Measurements from ENCODE around the gene LPO.

The LPO gene

GRCh38 chr17:58306131-58306951 lies 68.0 kb downstream of the LPO start:
- no peak for DNase-seq

GRCh38 chr17:58307468-58308172 lies 69.2 kb downstream of the LPO start:
- no peak for DNase-seq

- DNase-seq, result no peak
Measured at GRCh38 chr17:58308173-58308984, 70.0 kb downstream of the LPO start.

GRCh38 chr17:58308985-58309917 lies 70.9 kb downstream of the LPO start:
- no peak for DNase-seq

- DNase-seq, result no peak
Measured at GRCh38 chr17:58309918-58310259, 71.5 kb downstream of the LPO start.

GRCh38 chr17:58310511-58311428 lies 72.4 kb downstream of the LPO start:
- no peak for DNase-seq

- DNase-seq, result no peak
Measured at GRCh38 chr17:58311429-58311894, 73.1 kb downstream of the LPO start.

- no peak for DNase-seq
Measured at GRCh38 chr17:58312021-58312630, 73.7 kb downstream of the LPO start.

- no peak for DNase-seq
Measured at GRCh38 chr17:58312829-58313228, 74.4 kb downstream of the LPO start.

- DNase-seq, result no peak
Measured at GRCh38 chr17:58313815-58314705, 75.7 kb downstream of the LPO start.

- DNase-seq, result no peak
Measured at GRCh38 chr17:58314706-58315015, 76.3 kb downstream of the LPO start.

GRCh38 chr17:58315281-58315711 lies 76.9 kb downstream of the LPO start:
- no peak for DNase-seq

- DNase-seq, result no peak
Measured at GRCh38 chr17:58315750-58316149, 77.4 kb downstream of the LPO start.

- DNase-seq, result no peak
Measured at GRCh38 chr17:58316260-58316960, 78.0 kb downstream of the LPO start.

GRCh38 chr17:58317421-58318064 lies 79.2 kb downstream of the LPO start:
- peak; percentile 68 for DNase-seq

- DNase-seq, result no peak
Measured at GRCh38 chr17:58318065-58318481, 79.7 kb downstream of the LPO start.

Measured in activated CD4-positive, alpha-beta T cell treated with anti-CD3 and anti-CD28 coated beads, Interleukin-2, amount 50 U/mL, for 1 hour (primary cell).